ENCODE measurements around the gene STOX2.

STOX2 gene

DNA sequence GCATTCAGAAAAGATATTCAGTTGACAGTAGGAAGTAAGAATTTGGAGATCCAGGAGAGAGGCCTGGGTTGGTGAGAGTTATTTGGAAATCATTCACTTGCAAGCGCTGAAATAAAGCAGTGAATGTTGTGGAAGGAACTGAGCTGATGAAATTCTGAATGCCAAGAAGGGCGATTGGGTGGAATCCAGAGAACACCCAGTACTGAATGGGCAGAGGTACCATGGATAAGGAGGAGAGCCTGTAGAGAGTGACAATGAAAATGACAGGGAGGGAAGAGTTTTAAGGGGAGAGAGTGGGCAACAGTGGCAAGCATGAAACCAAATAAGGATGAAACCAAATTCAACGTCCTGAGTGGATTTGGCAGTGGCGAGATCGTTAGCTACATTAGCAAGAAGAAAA lies 6.7 kb upstream of the STOX2 start:
- Histone ChIP-seq H3K4me3 (ENCODE audit: low read depth, low read length, poor library complexity, severe bottlenecking) (no peak overlapping the region), H3K27me3 (ENCODE audit: insufficient read depth, low read length) (peaks cover 6% of the 10 kb centered on the region; the same call in 1 of the 2 replicates), H3K4me2 (ENCODE audit: low read length) (no peak overlapping the region), H3K9me2 (ENCODE audit: low read depth, low read length) (no peaks in the 10 kb centered on the region), H3K4me1 (ENCODE audit: insufficient read depth, low read length, severe bottlenecking) (no peaks in the 10 kb centered on the region), H3K9ac (ENCODE audit: low read length) (no peak overlapping the region), H3K27ac (ENCODE audit: low read depth, low read length, poor library complexity, severe bottlenecking) (no peak overlapping the region), H3K36me3 (ENCODE audit: insufficient read depth, low read length) (no peaks in the 10 kb centered on the region), H3F3A (ENCODE audit: insufficient read depth, low read length) (no peaks in the 10 kb centered on the region), H2AFZ (ENCODE audit: low read length) (no peak overlapping the region), H3K79me2 (ENCODE audit: insufficient read depth, low read length) (no peaks in the 10 kb centered on the region), H3K9me3 (ENCODE audit: low read length) (no peaks in the 10 kb centered on the region), H4K20me1 (ENCODE audit: insufficient read depth, low read length) (no peaks in the 10 kb centered on the region)
- TF ChIP-seq EZH2 (IDR thresholded peaks at IDR 0.05; ENCODE audit: borderline replicate concordance, low read length) = no peak
- TF ChIP-seq, protein P1, sequence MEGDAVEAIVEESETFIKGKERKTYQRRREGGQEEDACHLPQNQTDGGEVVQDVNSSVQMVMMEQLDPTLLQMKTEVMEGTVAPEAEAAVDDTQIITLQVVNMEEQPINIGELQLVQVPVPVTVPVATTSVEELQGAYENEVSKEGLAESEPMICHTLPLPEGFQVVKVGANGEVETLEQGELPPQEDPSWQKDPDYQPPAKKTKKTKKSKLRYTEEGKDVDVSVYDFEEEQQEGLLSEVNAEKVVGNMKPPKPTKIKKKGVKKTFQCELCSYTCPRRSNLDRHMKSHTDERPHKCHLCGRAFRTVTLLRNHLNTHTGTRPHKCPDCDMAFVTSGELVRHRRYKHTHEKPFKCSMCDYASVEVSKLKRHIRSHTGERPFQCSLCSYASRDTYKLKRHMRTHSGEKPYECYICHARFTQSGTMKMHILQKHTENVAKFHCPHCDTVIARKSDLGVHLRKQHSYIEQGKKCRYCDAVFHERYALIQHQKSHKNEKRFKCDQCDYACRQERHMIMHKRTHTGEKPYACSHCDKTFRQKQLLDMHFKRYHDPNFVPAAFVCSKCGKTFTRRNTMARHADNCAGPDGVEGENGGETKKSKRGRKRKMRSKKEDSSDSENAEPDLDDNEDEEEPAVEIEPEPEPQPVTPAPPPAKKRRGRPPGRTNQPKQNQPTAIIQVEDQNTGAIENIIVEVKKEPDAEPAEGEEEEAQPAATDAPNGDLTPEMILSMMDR (IDR thresholded peaks at IDR 0.05; ENCODE audit: low read length) = no peak

DNA sequence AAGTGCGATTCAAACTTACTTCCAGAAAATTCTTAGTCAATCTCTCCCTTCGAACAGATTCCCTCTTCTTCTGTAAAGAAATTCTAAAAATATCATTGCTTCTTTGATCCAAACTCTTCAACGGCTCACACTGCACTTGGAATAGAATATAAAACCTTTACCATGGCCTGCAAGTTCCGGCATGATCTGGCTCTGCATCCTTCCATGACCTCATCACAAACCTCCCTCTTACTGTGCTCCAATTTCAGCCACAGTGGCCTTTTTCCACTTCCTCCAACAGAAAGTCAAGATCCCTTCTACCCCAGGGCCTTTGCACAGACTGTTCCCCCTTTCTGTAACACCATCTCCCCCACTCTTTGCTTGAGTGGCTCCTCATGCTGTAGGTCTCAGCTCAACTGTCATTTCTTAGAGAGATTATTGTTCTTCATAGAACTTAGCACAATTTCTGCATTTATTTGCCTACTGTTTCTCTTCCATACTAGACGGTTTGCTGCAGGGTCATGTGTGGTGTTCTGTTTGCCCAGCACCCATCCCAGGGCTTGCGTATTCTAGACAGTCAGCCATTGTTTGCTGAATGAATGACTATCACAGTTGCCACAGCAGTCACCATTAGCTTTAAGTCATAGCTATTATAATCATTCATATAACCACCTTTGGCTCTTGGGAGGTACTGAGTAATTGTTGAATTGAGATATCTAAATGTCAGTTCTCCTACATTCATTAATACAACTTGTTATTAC lies 1.9 kb upstream of the STOX2 start:
- H3K4me1 ChIP-seq (ENCODE audit: insufficient read depth, low read length, severe bottlenecking) = no peaks in the 10 kb centered on the region
- peaks cover 6% of the 10 kb centered on the region; the same call in 1 of the 2 replicates for H3K27me3 ChIP-seq (ENCODE audit: insufficient read depth, low read length)
- H3K79me2 ChIP-seq (ENCODE audit: insufficient read depth, low read length) = no peaks in the 10 kb centered on the region

DNA sequence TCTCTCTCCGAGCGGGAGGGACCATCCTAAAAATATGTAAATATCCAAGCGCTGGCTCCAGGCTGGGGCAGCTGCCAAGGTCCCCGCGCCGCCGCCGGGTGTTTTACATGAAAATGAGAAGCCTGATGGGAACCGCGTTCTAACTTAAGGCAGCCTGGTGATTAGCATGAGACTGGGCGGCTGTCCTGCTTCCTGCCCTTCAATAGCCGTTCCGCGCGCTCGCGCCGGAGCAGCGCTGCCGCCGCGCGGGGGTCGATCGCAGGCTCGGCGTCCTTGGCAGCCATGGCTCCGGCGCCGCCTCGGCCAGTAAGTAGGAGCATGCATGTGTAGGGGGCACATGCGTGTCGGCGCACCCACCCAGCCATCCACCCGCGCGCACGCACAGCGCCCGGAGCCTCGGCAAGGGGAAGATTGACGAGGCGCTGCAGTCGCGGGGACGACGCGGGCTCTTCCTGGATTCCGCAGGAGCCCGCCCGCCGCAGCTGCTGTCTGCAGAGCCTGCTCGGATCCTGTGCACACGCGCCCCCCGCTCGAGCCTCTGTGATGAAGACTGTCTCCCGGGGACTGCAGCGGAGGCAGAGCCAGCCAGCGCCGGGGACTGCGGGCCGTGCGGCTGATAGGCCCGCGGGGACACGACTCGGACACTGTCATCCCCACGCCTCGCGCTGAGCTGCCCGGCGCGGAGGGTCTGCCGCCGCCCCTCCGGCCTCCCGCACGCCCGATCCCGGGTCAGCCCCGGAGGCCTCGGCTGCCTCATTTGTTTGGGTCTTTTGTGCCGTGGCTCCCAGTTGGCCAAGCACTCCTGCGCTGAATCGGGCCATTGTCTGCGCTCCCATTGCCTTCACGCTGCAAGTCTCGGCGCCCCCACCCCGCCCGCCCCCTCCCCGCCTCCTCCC lies 734 bp downstream of the STOX2 start:
- H3K27me3 ChIP-seq (ENCODE audit: insufficient read depth, low read length) = no peaks in the 10 kb centered on the region

More for the DNA sequence above, 1.9 kb upstream of the STOX2 start:
- Histone ChIP-seq H3F3A (ENCODE audit: insufficient read depth, low read length) (no peaks in the 10 kb centered on the region), H2AFZ (ENCODE audit: low read length) (no peak overlapping the region), H3K36me3 (ENCODE audit: insufficient read depth, low read length) (no peaks in the 10 kb centered on the region), H3K9me2 (ENCODE audit: low read depth, low read length) (no peaks in the 10 kb centered on the region), H4K20me1 (ENCODE audit: insufficient read depth, low read length) (no peaks in the 10 kb centered on the region), H3K9me3 (ENCODE audit: low read length) (no peaks in the 10 kb centered on the region), H3K27ac (ENCODE audit: low read depth, low read length, poor library complexity, severe bottlenecking) (no peak overlapping the region), H3K4me3 (ENCODE audit: low read depth, low read length, poor library complexity, severe bottlenecking) (no peak overlapping the region), H3K4me2 (ENCODE audit: low read length) (no peak overlapping the region), H3K9ac (ENCODE audit: low read length) (no peak overlapping the region)
- TF ChIP-seq, protein P1 (IDR thresholded peaks at IDR 0.05; ENCODE audit: low read length) = no peak
- no peak for TF ChIP-seq EZH2 (IDR thresholded peaks at IDR 0.05; ENCODE audit: borderline replicate concordance, low read length)

More for the DNA sequence above, 734 bp downstream of the STOX2 start:
- Histone ChIP-seq H3K4me1 (ENCODE audit: insufficient read depth, low read length, severe bottlenecking) (no peaks in the 10 kb centered on the region), H3K9ac (ENCODE audit: low read length) (no peak overlapping the region), H3K79me2 (ENCODE audit: insufficient read depth, low read length) (no peaks in the 10 kb centered on the region), H3K4me3 (ENCODE audit: low read depth, low read length, poor library complexity, severe bottlenecking) (no peak overlapping the region), H3K4me2 (ENCODE audit: low read length) (no peak overlapping the region), H3K27ac (ENCODE audit: low read depth, low read length, poor library complexity, severe bottlenecking) (no peak overlapping the region), H3F3A (ENCODE audit: insufficient read depth, low read length) (no peaks in the 10 kb centered on the region), H2AFZ (ENCODE audit: low read length) (no peak overlapping the region), H3K9me2 (ENCODE audit: low read depth, low read length) (no peaks in the 10 kb centered on the region), H3K36me3 (ENCODE audit: insufficient read depth, low read length) (no peaks in the 10 kb centered on the region), H4K20me1 (ENCODE audit: insufficient read depth, low read length) (no peaks in the 10 kb centered on the region), H3K9me3 (ENCODE audit: low read length) (no peaks in the 10 kb centered on the region)
- TF ChIP-seq, protein P1 (IDR thresholded peaks at IDR 0.05; ENCODE audit: low read length) = no peak
- no peak for TF ChIP-seq EZH2 (IDR thresholded peaks at IDR 0.05; ENCODE audit: borderline replicate concordance, low read length)

Measured in OCI-LY1 (cell line).